ENCODE measurements around the gene CLIP2.

DNA sequence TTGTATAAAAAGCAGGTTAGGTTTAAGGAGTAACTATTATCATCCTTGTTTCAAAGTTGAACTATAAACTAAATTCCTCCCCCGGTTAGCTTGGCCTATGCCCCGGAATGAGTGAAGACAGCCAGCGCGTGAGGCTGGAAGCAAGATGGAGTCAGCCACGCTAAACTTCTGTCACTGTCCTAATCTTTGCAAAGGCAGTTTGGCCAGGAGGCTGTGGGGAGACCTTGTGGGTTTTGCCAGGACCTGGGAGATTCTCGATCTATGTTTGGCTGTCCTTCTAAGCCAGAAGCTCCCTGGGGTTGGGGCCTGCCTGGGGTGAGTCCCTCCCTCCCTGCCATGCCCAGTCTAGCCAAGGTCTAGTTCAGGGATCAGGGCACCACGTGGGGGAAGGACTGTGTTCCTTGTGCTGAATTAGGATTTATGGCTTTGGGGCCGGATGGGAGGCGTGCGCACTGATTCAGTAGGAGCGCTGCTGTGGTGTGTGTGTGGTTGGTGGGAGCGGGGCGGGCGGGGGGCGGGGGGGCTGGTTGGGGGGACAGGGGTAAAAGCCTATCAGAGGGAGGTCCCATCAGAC, 163.6 kb downstream of the CLIP2 start:
- no peak for TF ChIP-seq POLR2A (IDR thresholded peaks at IDR 0.05; ENCODE audit: low read depth, low read length)
- TF ChIP-seq TAF1 (IDR thresholded peaks at IDR 0.05; ENCODE audit: low read depth, low read length) = no peak
- no peak for TF ChIP-seq SPI1 (IDR thresholded peaks at IDR 0.05; ENCODE audit: low read depth, low read length)
- no peak for TF ChIP-seq POLR2AphosphoS5 (IDR thresholded peaks at IDR 0.05; ENCODE audit: low read depth, low read length)
- no peak for TF ChIP-seq POU2F2 (IDR thresholded peaks at IDR 0.05; ENCODE audit: low read depth, low read length)

Measured in GM12891 (cell line).